ENCODE data around the gene KAT7. TPM values are rescaled to one million over a fixed set of nuclear protein-coding genes. Genes with fewer than 3 reads are reported as not detected.

KAT7 gene
- total and polyA plus RNA-seq, 10 of the 15 experiments (the other 5 are each of a cell fraction or from before 2014, with no cell fraction given) = 6.6 to 45.8 (median 26.3) TPM

GRCh38 chr17:49788478-49789242 lies at the start of gene KAT7 (continued):
- TF ChIP-seq E2F4 (IDR thresholded peaks at IDR 0.05; ENCODE audit: low read depth, low read length) = no peak; the same call in 1 of the 2 replicates
- no peak for TF ChIP-seq SMC3 (IDR thresholded peaks at IDR 0.05; ENCODE audit: borderline replicate concordance, low read length)
- no peak for TF ChIP-seq TCF3 (IDR thresholded peaks at IDR 0.05; ENCODE audit: borderline replicate concordance, insufficient read depth, low read depth, low read length)
- 0 out of 2 replicates have a peak, but pooled peaks have one; percentile 44 for TF ChIP-seq SMAD5 (IDR thresholded peaks at IDR 0.05; ENCODE audit: low read depth)
- peak; percentile 68 for TF ChIP-seq E2F8 (IDR thresholded peaks at IDR 0.05; ENCODE audit: low read depth, partially characterized antibody)
- TF ChIP-seq FOXM1 (IDR thresholded peaks at IDR 0.05; ENCODE audit: low read depth, low read length) = 0 out of 2 replicates have a peak, but pooled peaks have one; percentile 57
- 0 out of 2 replicates have a peak, but pooled peaks have one; percentile 19 for TF ChIP-seq STAT1 (conservative IDR thresholded peaks at IDR 0.05)
- TF ChIP-seq MYC (IDR thresholded peaks at IDR 0.05; ENCODE audit: insufficient read depth, insufficient read length, insufficient replicate concordance, low read length, severe bottlenecking) = peak; percentile 15
- no peak for TF ChIP-seq KAT2A (conservative IDR thresholded peaks at IDR 0.05; ENCODE audit: control insufficient read depth, low read depth, low read length)
- peak; percentile 82; the same call in 1 of the 2 replicates for TF ChIP-seq ZBTB40 (IDR thresholded peaks at IDR 0.05; ENCODE audit: borderline replicate concordance)
- no peak for TF ChIP-seq BMI1 (IDR thresholded peaks at IDR 0.05; ENCODE audit: borderline replicate concordance)
- peak; percentile 43; the same call in 1 of the 2 replicates for TF ChIP-seq HDGF (IDR thresholded peaks at IDR 0.05)
- TF ChIP-seq RAD21 (IDR thresholded peaks at IDR 0.05; ENCODE audit: insufficient read depth, low read depth, low read length) = no peak
- peak; percentile 15 for TF ChIP-seq SIN3A (IDR thresholded peaks at IDR 0.05; ENCODE audit: low read depth, low read length)
- peak; percentile 61 for TF ChIP-seq NFYA (IDR thresholded peaks at IDR 0.05; ENCODE audit: borderline replicate concordance, low read depth, low read length)
- no peak for TF ChIP-seq CEBPB (IDR thresholded peaks at IDR 0.05; ENCODE audit: borderline replicate concordance in 1 of 2, low read depth in 2 of 2, low read length in 2 of 2)

Data from GM12878 (cell line).